NCI-H146 (cell line): Measurements from ENCODE around the gene ATP4A.
"Not testable (repeated sequence)": the region's sequence is repeated elsewhere in the genome, so short reads cannot be mapped to it uniquely, and the experiment has no call there.

Experiments used
- DNase-seq: peaks from one replicate; lab custom pipeline; 2025; lab: John Stamatoyannopoulos, UW

ATP4A gene

DNA sequence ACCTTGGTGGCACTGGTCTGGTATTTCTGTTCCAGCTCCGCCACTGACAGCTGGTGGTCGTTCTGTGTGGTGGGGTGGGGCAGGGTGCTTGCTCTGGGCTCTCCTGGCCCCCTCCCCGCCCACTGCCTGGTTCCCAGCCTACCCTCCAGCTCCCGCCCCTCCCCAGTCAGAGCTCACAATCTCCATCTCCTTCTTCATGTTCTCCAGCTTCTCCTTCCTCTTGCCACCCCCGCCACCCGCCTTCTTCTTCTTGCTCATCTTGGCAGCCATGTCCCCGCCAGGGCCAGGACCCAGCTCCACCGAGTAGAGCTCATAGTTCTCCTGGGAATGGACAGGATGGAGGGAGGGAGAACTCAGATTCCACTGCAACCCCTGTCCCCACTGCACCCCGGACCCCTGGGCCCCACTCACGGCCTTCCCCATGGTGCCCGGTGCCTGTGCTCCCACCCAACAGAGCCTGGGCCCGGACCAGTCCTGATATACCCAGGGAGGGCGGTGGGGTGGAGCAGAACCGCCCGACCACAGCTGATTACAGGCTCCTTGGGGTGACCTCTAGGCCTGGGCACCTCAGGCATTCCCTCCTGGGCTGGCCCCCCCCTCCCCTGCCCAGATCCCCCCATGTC is at the start of gene ATP4A:
Gene ATP4A, minus strand, starts transcription at position 452 of the 623 bp plus-strand sequence. Its CDS starts 29 bp downstream, at position 423.
- no peak for DNase-seq

DNA sequence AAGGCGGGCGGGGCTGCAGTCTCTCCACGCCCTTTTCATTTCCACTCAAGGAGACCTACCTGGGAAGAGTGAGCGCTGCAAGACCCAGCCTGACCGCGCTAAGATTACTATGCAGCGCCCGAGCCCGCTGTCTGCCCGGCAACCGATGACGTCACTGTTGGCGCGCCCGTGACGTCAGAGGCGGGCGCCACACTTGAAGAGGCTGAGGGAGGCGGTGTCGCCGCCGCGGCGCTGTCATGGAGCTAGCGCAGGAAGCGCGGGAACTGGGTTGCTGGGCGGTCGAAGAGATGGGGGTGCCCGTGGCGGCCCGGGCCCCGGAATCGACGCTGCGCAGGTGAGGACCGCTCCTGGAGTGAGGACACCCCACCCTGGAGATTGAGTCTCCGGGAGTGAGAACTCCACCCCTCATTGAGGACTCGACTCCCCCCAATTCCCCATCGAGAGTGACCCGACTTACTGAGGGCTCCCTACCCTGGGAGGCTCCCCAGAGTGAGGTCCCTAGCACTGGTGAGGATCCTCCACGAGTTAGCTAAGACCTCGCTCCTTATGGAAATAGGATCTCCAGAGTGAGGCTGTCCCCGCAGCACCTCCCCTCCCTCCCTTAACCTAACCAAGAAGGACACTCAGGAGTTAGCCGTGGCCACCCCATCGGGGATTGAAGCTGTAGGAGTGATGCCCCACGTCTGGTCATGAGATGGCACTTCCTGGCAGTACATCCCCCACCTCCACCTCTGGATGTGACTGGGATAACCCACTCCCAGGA is 49.3 kb upstream of the ATP4A start, which contains the start of gene HAUS5:
Gene HAUS5, plus strand, starts transcription at position 177 of the 763 bp plus-strand sequence. Its CDS starts 60 bp downstream, at position 237.
- peak; percentile 92 for DNase-seq

DNA sequence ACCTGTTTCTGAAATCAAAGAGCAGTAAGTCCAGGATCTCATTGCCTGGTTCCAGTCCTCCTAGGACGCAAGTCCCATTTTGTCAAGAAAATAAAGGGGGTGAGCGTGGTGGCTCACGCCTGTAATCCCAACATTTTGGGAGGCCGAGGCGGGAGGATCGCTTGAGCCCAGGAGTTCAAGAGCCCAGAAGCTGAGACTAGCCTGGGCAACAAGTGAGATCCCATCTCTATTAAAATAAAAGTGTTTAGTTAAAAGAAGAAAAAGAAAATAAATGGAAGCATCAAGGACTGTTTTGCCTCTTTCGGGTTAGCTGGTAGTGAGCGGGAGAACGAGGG is 48.7 kb upstream of the ATP4A start:
- no peak for DNase-seq

DNA sequence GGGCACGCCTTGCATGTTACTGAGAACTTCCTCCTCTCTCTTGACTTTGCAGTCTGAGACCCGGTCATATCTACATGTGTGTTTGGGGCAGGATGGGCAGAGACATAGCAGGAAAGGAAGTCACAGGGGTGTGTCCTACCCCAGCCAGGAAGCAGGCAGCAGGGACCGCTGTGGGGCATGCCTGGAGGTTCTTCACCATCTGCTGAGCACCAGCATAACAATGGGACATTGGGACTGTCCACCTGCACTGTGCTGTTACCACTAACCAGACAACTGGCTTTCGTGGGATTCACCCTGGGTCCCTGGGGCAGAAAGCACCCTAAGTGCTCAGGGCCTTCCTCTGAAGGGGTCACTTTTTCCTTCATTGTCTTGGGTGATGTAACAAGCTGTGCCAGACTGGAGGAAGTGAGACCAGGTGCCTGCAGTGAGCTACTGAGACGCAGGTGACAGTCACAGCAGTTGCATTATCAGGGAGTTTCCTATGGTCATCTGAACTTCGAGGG is 46.4 kb upstream of the ATP4A start:
- DNase-seq = no peak

DNA sequence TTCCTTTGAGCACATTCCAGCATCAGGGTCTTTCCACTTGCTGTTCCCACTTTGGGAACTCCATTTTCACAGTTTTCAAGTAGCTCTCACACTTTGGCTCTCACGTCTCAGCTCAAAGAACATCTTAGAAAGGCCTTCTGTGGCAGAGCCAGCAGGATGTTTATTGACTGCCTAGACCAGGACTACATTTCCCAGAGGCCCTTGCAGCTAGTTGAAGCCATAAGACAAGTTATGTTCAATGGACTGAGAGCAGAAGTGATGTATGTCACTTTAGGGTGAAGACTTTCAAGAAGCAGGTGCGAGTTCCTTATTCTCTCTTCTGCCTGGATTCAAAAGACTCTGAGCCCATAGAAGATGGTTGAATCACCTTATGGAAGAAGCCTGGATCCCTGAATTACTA is 44.8 kb upstream of the ATP4A start:
- no peak for DNase-seq

DNA sequence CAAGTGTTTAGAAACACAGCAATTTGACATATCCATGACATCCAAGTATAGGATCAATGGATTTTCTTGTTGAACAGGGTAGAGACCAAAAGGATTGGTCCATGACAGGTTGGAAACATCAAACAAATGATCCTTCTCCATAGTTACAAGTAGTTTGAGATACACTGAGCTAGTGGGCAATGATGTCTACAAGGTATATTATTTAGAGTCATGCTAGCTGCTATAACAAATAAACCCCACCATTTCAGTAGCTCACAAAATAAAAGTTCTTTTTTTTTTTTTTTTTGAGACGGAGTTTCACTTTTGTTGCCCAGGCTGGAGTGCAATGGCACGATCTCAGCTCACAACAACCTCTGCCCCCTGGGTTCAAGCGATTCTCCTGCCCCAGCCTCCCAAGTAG is 44.2 kb upstream of the ATP4A start:
- no peak for DNase-seq

DNA sequence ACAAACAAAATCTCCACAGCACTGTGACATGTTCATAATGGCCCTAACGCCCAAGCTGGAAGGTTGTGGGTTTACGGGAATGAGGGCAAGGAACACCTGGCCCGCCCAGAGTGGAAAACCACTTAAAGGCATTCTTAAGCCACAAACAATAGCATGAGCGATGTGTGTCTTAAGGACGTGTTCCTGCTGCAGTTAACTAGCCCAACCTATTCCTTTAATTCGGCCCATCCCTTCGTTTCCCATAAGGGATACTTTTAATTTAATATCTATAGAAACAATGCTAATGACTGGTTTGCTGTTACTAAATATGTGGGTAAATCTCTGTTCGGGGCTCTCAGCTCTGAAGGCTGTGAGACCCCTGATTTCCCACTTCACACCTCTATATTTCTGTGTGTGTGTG is 43.7 kb upstream of the ATP4A start:
- DNase-seq = not testable (repeated sequence)

DNA sequence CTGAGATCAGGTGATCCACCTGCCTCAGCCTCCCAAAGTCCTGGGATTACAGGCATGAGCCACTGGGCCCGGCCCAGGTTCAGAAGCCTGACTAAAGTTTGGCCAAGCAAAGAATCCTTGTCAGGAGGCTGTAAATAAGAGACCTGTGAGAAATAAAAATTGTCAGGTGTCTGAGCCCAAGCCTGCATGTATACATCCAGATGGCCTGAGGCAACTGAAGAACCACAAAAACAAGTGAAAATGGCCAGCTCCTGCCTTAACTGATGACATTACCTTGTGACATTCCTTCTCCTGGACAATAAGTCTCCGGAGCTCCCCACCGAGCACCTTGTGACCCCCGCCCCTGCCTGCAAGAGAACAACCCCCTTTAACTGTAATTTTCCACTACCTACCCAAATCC is 41.0 kb upstream of the ATP4A start:
- DNase-seq = not testable (repeated sequence)

DNA sequence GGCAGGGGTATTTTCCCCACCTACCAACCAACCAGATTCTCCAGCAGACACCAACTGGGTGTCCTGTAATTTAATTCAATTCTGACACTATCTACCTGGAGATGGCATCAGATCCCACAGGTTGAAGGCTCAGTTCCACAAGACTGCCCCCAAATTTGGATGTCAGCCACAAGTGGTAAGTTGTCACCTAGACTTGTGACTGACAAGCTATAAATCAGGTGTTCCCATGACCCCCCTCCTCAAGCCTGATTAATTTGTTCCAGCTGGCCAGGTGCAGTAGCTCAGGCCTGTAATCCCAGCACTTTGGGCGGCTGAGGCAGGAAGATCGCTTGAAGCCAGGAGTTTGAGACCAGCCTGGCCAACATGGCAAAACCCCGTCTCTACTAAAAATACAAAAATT is 38.5 kb upstream of the ATP4A start:
- no peak for DNase-seq

DNA sequence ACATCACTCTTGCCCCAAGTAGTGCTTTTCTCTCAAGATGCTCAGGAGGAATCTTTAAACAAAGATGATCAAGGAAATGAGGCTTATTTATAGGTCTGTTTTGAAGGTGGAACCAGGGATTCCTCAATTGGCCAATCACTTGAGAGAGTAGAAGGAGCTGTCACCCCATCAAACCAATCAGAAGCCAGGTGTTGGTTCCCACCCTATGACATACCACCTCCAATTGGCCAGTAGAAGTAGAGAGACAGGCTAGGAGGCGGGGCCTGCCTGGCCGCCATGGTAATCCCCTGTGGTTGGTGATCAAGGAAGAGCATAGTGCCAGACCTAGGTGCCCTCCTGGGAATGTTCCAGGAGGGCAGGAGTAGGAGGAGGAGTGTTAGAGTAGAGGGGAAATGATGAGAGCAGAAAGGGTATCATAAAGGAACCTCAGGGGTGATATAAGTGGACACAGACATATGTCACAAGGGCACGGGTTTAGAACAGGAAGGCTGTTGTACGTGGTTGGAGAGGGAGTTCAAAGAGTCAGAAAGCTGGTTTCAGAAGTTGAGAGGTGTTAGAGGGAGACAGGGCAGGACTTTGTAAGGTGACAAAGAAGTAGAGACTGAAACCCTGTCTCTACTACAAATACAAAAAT is 33.0 kb upstream of the ATP4A start:
- no peak for DNase-seq

DNA sequence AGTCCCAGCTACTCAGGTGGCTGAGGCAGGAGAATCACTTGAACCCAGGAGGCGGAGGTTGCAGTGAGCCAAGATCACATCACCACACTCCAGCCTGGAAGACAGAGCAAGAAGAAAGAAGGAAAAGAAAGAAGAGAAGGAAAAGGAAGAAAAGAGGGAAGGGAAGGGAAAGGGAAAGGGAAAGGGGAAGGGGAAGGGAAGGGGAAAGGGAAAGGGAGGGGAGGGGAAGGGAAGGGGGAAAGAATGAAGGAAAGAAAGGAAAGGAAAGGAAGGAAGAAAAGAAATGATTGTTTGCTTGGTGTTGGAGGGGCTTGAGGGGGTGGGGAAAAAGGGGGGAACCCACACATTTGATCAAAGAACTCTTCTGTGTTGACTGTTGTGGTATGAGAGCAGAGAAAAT is 32.5 kb upstream of the ATP4A start:
- DNase-seq = no peak

DNA sequence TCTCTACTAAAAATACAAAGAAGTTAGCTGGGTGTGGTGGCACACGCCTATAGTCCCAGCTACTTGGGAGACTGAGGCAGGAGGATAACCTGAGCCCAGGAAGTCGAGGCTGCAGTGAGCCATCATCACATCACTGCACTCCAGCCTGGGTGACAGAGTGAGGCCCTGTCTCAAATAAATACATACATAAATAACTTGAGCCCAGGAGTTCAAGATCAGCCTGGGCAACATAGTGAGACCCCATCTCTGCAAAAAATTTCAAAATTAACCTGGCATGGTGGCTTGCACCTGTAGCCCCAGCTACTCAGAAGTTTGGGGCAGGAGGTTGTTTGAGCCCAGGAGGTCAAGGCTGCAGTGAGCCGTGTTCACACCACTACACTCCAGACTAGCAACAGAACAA is 31.6 kb upstream of the ATP4A start:
- not testable (repeated sequence) for DNase-seq

DNA sequence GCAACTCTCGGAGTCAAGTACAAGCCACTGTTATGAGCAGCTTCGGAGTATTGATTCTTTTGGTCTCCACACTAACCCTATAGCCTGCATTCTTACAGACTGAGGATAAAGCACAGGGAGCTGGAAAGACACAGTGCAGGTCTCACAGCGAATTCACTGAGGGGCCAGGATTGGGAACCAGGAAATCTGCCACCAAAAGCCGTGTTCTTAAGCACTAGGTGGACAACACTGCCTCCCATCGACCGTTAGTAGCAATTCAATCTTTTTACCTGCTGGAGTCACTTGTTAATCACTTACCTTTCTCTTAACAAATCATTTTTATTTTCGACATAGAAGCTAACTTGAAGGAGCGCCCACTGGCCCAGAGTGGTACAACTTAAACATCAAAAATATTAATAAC is 28.8 kb upstream of the ATP4A start:
- peak; percentile 28 for DNase-seq

DNA sequence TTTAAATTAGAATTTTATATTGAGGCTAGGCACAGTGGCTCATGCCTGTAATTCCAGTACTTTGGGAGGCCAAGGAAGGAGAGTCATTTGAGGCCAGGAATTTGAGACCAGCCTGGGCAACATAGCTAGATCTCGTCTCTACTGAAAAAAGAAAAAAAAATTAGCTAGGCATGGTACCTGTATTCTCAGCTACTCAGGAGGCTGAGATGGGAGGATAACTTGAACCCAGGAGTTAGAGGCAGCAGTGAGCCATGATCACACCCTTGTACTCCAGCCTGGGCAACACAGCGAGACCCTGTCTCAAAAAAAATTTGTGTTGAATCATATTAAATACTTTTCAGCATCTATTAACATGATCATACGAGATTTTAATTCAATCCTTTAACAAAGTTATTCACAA is 27.4 kb upstream of the ATP4A start:
- DNase-seq = no peak

DNA sequence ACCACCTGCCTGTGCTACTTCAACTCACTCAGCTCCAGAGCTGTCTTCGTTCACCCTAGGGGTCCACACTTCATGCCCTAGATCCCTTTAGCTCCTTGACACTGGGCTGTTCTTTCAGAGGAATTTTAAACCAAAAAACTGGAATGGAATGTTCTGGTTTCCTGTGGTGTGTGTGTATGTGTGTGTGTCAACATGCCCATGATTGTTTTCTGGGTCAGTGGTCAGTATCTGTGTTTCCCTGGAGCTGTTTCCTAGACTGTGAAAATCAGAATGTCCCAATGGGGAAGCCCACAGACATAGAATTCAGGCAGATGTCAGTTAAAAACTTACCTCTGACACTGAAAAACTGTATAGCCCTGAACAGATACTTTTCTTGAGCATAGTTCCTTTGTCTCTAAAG is 23.9 kb upstream of the ATP4A start:
- DNase-seq = no peak

DNA sequence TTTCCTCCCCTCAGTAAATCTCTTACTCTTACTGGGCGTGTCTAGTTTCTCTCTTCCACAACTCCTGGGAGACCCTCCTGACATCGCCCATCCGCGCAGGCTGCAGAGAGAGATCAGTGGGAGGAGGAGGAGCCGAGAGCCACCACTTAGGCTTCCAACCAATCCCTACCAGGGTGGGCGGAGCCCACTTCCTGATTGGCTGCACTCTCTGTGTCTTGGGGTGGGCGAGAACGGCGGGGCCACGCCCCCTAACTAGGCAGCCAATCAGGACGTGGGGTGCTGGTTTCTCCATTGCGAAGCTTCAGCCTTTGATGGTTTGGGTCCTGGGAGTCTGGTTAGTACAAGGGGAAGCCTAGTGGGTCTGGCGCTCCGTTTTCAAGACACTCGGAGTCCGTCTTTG is 22.4 kb upstream of the ATP4A start, which contains the start of gene PMIS2:
Gene PMIS2, plus strand, starts transcription at position 326 of the 400 bp plus-strand sequence. CDS start 87 bp downstream, outside the sequence.
- DNase-seq = no peak

DNA sequence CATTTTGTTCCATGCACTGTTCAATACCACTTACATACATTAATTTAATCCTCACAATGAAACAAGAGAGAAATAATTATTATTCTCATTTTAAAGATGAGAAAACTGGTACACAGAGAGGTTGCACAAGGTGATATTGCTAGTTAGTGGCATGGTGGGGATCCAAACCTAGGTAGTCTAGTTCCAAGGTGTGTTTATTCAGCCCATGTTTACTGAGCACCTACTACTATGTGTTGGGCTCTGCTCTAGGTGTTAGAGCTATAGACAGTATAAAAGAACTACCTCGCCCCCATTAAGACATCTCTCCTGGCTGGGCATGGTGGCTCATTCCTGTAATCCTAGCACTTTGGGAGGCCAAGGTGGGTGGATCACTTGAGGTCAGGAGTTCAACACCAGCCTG is 19.3 kb upstream of the ATP4A start:
- no peak for DNase-seq

DNA sequence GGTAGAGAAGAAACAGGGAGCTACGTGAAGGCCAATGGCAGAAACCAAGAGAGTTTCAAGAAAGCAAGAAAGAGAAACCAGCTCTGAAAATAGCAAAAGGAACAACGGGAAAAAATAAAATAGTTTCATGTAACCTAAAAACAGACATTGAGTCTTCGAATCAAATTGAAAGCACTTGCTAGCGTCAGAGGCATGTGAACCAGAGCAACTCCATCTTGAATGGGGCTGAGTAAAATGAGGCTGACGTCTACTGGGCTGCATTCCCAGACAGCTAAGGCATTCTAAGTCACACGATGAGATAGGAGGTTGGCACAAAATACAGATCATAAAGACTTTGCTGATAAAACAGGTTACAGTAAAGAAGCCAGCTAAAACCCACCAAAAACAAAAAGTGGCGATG is 15.2 kb upstream of the ATP4A start:
- DNase-seq = no peak

DNA sequence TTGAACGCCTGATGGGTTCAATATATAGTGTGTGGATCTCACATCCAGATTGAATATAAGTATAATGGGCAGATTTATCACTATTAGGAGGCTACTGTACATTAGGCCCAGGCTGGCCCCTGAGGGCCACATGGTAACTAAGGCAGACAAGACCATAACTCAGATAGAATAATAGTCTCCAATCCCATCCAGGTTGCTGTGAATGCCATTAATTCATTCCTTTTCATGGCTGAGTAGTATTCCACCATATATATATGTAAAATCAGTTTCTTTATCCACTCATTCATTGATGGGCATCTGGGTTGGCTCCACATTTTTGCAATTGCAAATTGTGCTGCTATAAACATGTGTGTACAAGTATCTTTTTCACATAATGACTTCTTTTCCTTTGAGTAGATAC is 14.5 kb upstream of the ATP4A start:
- no peak for DNase-seq

DNA sequence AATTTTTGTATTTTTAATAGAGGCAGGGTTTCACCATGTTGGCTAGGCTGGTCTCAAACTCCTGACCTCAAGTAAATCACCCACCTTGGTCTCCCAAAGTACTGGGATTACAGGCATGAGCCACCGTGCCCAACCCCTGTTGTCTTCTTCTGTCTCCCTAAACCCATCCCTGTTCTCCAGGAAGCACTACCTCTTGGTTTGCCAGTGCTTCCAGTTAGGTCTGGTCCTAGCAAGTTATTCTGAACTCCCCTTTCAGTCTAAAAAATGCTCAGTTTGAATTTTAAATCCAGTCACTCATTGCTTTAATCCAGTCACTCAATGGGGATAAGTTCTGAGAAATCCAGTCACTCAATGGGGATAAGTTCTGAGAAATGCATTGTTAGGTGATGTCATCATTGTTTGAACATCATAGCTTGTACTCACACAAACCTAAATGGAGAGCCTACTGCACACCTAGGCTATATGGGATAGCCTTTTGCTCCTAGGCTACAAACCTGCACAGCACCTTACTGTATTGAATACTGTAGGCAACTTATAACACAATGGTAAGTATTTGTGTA is 8.0 kb upstream of the ATP4A start:
- DNase-seq = no peak

DNA sequence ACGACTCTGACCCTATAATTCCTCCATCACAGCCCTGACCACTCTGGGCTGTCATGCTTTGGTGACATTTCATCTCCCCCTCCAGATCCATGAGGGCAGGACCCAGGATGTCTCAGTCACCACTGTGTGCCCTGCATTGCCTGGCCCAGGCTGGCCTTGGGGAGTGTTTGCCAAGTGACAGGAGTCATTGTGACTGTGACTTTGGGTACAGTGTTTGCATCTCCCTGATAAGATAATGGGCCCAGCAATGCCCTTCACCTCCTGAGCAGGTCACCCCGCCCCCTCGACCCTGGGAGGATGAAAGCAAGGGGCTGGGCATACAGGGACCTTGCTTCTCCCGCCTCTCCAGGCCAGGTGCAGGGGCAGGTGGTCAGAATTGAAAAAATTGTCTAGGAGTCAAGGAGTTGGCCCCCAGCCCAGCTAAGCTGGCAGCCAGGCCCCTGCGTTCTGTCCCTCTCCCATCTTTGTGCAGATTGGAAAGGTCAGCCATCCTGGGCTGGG is 5.9 kb upstream of the ATP4A start:
- peak; percentile 23 for DNase-seq

DNA sequence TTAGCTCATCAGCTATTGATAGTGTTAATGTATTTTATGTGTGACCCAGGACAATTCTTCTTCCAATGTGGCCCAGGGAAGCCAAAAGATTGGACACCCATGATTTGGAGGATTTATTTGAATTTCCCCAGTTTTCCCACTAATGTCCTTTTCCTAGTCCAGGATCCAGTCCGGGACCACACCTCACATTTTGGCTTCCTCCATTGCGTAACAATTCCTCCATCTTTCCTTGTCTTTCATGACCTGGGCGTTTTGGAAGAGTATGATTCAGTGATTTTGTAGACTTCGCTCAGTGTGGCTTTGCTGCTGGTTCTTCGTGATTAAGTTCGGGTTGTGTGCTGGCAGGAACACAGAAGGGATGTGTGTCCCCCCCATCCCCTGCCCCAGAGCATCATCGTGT is 3.3 kb upstream of the ATP4A start:
- no peak for DNase-seq
